ENCODE data around the gene TLL1.

The TLL1 gene

GRCh38 chr4:165828928-165829327 lies 44.1 kb upstream of the TLL1 start:
- TF ChIP-seq EZH2phosphoT487 (IDR thresholded peaks at IDR 0.05; ENCODE audit: borderline replicate concordance, low read length) (no peak), CTCF (IDR thresholded peaks at IDR 0.05; ENCODE audit: low read depth, low read length, poor library complexity, severe bottlenecking) (no peak)
- Histone ChIP-seq H3K9me3 (ENCODE audit: control insufficient read depth, insufficient read depth, low read length) (no peaks in the 10 kb centered on the region), H3K36me3 (ENCODE audit: control insufficient read depth, low read length) (no peaks in the 10 kb centered on the region), H3K4me2 (ENCODE audit: low read length) (no peak overlapping the region), H3K4me3 (ENCODE audit: low read length) (no peak overlapping the region), H3K79me2 (ENCODE audit: control insufficient read depth, low read length) (no peaks in the 10 kb centered on the region), H3F3A (ENCODE audit: control insufficient read depth, insufficient read depth) (no peaks in the 10 kb centered on the region), H3K4me1 (ENCODE audit: control insufficient read depth, low read length) (no peaks in the 10 kb centered on the region), H3K9me2 (replicated peaks; ENCODE audit: control insufficient read depth, low read length) (no peaks in the 10 kb centered on the region), H3K27me3 (ENCODE audit: control insufficient read depth, low read length) (no peaks in the 10 kb centered on the region), H4K20me1 (ENCODE audit: control insufficient read depth, insufficient read depth, low read depth, low read length) (no peaks in the 10 kb centered on the region), H3K27ac (ENCODE audit: low read depth, low read length) (no peak overlapping the region)

GRCh38 chr4:165834116-165834515 lies 38.9 kb upstream of the TLL1 start:
- Histone ChIP-seq H3K27ac (ENCODE audit: low read depth, low read length) (no peak overlapping the region), H3K4me3 (ENCODE audit: low read length) (no peak overlapping the region), H3K27me3 (ENCODE audit: control insufficient read depth, low read length) (no peaks in the 10 kb centered on the region), H3K79me2 (ENCODE audit: control insufficient read depth, low read length) (no peaks in the 10 kb centered on the region), H3F3A (ENCODE audit: control insufficient read depth, insufficient read depth) (no peaks in the 10 kb centered on the region), H3K36me3 (ENCODE audit: control insufficient read depth, low read length) (no peaks in the 10 kb centered on the region), H3K4me2 (ENCODE audit: low read length) (no peak overlapping the region), H4K20me1 (ENCODE audit: control insufficient read depth, insufficient read depth, low read depth, low read length) (no peaks in the 10 kb centered on the region), H3K4me1 (ENCODE audit: control insufficient read depth, low read length) (no peaks in the 10 kb centered on the region), H3K9me3 (ENCODE audit: control insufficient read depth, insufficient read depth, low read length) (no peaks in the 10 kb centered on the region), H3K9me2 (replicated peaks; ENCODE audit: control insufficient read depth, low read length) (no peaks in the 10 kb centered on the region)
- TF ChIP-seq EZH2phosphoT487 (IDR thresholded peaks at IDR 0.05; ENCODE audit: borderline replicate concordance, low read length) = no peak
- TF ChIP-seq CTCF (IDR thresholded peaks at IDR 0.05; ENCODE audit: low read depth, low read length, poor library complexity, severe bottlenecking) = no peak

GRCh38 chr4:165838575-165838974 lies 34.5 kb upstream of the TLL1 start:
- no peaks in the 10 kb centered on the region for H3K9me2 ChIP-seq (replicated peaks; ENCODE audit: control insufficient read depth, low read length)
- H3K4me2 ChIP-seq (ENCODE audit: low read length) = no peak overlapping the region
- no peak overlapping the region for H3K27ac ChIP-seq (ENCODE audit: low read depth, low read length)
- H4K20me1 ChIP-seq (ENCODE audit: control insufficient read depth, insufficient read depth, low read depth, low read length) = no peaks in the 10 kb centered on the region
- H3K4me1 ChIP-seq (ENCODE audit: control insufficient read depth, low read length) = no peaks in the 10 kb centered on the region
- TF ChIP-seq CTCF (IDR thresholded peaks at IDR 0.05; ENCODE audit: low read depth, low read length, poor library complexity, severe bottlenecking) (no peak), EZH2phosphoT487 (IDR thresholded peaks at IDR 0.05; ENCODE audit: borderline replicate concordance, low read length) (no peak)
- no peaks in the 10 kb centered on the region for H3K79me2 ChIP-seq (ENCODE audit: control insufficient read depth, low read length)
- no peaks in the 10 kb centered on the region for H3K27me3 ChIP-seq (ENCODE audit: control insufficient read depth, low read length)
- no peaks in the 10 kb centered on the region for H3K36me3 ChIP-seq (ENCODE audit: control insufficient read depth, low read length)
- H3K4me3 ChIP-seq (ENCODE audit: low read length) = no peak overlapping the region
- no peaks in the 10 kb centered on the region for H3F3A ChIP-seq (ENCODE audit: control insufficient read depth, insufficient read depth)
- H3K9me3 ChIP-seq (ENCODE audit: control insufficient read depth, insufficient read depth, low read length) = no peaks in the 10 kb centered on the region
